Fibroblast of the aortic adventitia (primary cell): Measurements from ENCODE around the gene KANK3. TPM values are rescaled to one million over a fixed set of nuclear protein-coding genes. Genes with fewer than 3 reads are reported as not detected.
"Not testable (repeated sequence)": the region's sequence is repeated elsewhere in the genome, so short reads cannot be mapped to it uniquely, and the experiment has no call there.

Experiments used
- DNase-seq: peaks from one replicate; pipeline ENCODE4 v3.0.0-alpha.2; 2010; ENCODE audit warnings: low read depth
- H3K4me3 ChIP-seq: 2 replicates; pipeline ENCODE4 v1.5.1; 2011; ENCODE audit warnings: low read depth, mild to moderate bottlenecking, control low read depth, low read length, moderate library complexity
- total RNA-seq: library from RNA; depleted of rRNA; stranded (reverse); fragments of >200 nt; gene quantifications from 2 replicates; pipeline ENCODE4 v1.2.3, GENCODE V29; 2012; ENCODE audit warnings: low replicate concordance
- TF ChIP-seq, protein P1 (sequence below): IDR thresholded peaks from 2 replicates; pipeline ENCODE4 v1.5.1; 2011; ENCODE audit warnings: mild to moderate bottlenecking, low read length, control low read depth, inconsistent platforms; ENCODE audit not compliant: insufficient read depth

Gene KANK3
- total RNA-seq, 1 donor = 0.09 TPM

DNA sequence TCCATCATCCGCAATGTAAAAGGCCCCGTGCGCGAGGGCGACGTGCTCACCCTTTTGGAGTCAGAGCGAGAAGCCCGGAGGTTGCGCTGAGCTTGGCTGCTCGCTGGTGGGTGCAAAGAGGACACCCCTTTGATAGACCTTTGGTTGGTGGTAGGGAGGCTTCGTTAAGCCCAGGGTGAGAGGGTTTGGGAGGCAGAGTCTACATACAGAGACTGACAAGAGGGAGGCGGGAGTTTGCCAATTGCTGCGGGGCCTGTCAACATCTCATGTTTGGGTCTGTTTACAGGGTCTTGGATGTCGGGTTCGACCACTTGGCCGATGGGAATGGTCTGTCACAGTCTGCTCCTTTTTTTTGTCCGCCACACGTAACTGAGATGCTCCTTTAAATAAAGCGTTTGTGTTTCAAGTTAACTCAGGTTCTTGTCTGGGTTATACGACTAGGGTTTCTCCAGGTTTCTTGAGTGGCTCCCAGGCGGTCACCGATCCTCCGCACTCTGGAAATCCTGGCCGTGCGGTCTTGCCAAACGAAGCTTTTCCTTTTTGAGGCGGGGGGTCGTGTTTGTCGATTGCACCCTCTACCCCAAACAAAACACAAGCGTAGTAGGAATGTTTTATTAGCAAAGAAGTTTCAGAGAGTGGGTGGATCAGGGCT is 20.9 kb downstream of the KANK3 start:
- peak overlapping the region; percentile 99 for H3K4me3 ChIP-seq
- DNase-seq = no peak

DNA sequence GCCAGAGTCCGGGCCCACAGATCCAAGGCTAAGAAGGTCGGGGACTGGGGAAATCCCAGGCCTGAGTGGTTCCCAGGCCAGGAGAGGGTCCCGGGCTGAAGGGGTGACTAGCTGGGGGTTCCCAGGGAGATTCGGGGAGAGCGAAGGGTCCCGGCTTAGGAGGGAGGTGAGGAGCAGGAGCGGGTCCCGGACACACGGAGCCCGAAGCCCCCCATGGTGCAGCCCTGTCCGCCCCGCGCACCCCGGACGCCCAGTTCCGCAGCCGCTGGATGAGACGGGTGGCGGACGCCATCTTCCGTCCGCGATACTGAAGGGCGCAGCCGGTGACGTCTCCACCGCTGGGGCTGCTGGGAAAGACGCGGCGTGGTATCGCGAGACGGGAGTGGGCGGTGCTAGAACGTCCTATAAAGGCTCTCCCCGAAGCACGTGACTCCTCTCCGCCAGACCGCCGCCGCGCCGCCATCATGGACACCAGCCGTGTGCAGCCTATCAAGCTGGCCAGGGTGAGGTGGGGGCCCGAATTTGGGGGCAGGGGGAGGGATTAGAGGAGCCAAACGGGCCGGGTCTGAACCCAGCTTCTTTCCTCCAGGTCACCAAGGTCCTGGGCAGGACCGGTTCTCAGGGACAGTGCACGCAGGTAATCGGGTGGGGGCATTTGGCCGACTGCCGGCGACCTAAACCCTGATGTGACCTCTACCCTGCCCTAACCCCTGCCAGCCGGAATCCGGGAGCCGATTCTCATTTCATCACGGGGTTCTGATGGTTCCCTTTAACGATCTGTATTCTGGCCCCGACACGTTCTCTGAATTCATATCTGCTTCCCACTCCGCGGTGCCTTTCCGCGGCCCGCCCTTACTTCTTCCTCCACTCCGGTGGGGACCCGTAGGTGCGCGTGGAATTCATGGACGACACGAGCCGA is 21.7 kb downstream of the KANK3 start, which contains the start of the genes NDUFA7 and RPS28:
NDUFA7 (minus strand) TSS at position 309 of the 919 bp plus-strand sequence; CDS start at position 292, 17 bp downstream.
RPS28 (plus strand) TSS at position 430 of the 919 bp plus-strand sequence; CDS start at position 465, 35 bp downstream.
- peak within 1 kb of the TSS; percentile 99 for H3K4me3 ChIP-seq
- TF ChIP-seq, protein P1, sequence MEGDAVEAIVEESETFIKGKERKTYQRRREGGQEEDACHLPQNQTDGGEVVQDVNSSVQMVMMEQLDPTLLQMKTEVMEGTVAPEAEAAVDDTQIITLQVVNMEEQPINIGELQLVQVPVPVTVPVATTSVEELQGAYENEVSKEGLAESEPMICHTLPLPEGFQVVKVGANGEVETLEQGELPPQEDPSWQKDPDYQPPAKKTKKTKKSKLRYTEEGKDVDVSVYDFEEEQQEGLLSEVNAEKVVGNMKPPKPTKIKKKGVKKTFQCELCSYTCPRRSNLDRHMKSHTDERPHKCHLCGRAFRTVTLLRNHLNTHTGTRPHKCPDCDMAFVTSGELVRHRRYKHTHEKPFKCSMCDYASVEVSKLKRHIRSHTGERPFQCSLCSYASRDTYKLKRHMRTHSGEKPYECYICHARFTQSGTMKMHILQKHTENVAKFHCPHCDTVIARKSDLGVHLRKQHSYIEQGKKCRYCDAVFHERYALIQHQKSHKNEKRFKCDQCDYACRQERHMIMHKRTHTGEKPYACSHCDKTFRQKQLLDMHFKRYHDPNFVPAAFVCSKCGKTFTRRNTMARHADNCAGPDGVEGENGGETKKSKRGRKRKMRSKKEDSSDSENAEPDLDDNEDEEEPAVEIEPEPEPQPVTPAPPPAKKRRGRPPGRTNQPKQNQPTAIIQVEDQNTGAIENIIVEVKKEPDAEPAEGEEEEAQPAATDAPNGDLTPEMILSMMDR = no peak
- peak; percentile 96 for DNase-seq

More for the DNA sequence above, 20.9 kb downstream of the KANK3 start:
- TF ChIP-seq, protein P1 = no peak

DNA sequence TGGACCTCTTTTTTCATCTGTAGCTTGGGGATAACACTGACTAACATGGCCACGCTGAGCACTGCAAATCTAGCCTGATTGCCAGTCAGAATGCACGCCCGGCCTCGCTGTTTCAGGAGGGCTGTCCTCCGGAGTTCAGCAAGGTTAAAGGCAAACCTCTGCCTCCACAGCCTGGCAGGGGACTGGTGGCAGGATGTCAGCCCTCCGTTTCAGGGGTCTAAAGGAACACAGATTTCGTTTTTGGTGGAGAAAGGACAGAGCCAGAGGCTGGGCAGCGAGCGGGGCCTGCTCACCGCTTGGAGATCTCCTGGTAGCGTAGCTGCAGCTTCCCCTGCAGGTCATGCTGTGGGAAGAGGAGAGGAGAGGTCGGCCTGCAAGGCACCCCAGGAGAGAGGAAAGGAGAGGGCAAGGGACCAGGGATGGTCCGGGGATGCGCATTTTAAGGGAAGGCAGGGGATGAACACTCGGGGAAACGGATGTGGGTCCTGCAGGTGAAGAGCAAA is 22.4 kb downstream of the KANK3 start:
- H3K4me3 ChIP-seq = peak overlapping the region; percentile 99
- TF ChIP-seq, protein P1 = no peak
- no peak for DNase-seq

DNA sequence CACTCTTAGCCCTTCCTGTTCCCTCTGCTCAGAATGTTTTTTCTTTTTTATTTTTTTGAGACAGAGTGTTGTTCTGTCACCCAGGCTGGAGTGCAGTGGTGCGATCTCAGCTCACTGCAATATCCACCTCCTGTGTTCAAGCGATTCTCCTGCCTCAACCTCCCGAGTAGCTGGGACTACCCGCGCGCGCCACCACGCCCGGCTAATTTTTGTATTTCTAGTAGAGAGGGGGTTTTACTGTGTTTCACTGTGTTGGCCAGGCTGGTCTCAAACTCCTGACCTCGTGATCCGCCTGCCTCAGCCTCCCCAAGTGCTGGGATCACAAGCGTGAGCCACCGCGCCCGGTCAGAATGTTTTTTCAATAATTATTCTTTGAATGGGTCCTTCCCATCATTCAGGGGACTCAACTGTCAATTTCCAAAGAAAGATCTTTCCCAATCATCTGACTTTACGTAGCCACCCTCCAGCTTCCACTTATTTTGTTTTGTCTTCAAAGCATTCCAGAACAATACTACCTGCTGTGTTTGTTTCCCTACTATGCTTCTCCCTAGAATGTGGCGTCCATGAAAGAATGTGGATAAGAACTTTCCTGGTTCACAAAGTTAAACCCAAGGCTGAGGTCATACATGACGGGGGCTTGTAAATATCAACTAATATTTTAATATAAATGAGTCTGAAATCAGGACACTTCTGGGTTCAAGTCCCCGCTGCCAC is 23.1 kb downstream of the KANK3 start:
- no peak for DNase-seq
- TF ChIP-seq, protein P1 = no peak
- H3K4me3 ChIP-seq = peak overlapping the region; percentile 99

DNA sequence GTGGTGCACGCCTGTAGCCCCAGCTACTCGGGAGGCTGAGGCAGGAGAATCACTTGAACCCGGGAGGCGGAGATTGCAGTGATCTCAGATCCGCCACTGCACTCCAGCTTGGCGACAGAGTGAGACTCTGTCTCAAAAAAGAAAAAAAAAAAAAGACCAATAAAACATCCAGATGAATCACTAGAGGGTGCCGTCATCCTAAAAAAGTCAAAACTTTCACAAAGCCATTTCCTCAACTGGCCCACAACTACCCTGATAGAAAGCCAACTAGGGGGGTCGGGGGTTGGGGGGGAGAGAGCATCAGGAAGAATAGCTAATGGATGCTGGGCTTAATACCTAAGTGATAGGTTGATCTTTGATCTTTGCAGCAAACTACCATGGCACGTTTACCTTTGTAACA is 24.2 kb downstream of the KANK3 start:
- DNase-seq, H3K4me3 ChIP-seq: not testable (repeated sequence)

DNA sequence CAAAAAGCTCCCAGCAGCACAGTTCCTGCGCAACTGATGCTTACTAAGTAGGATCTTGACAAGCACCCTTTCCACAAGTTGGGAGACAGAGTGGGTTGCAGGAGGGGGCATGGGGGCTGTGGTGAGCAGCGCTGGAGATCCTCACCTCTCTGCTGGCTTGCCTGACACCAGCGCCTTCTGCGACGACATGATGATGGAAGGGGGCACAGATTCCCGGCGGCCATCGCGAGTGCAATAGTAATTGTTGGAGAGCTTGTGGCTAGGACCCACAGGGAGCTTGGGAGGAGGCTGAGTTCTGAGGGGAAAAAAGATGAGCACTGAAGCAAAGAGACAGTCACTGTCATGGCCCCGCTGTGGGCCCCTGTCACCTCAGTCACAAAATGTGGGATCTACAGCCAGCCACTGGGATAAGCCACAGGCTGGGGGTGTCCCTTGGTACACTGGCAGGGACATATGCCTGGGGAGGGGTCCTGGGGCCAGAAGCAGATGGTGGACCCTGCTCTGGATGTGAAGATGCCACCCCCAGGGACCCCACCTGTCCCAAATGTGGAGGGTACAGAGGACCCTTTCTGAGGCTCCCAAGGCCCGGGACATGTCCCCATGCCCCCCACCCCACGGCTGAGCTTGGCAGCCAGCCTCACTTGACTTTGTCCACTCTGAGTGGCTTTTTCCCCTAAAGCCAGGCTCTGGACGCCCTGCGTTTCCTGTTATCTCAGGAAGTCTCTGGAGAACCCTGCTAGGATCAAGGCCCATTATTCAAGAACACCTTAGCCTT is 26.5 kb downstream of the KANK3 start:
- no peak overlapping the region for H3K4me3 ChIP-seq
- no peak for DNase-seq
- TF ChIP-seq, protein P1 = no peak

DNA sequence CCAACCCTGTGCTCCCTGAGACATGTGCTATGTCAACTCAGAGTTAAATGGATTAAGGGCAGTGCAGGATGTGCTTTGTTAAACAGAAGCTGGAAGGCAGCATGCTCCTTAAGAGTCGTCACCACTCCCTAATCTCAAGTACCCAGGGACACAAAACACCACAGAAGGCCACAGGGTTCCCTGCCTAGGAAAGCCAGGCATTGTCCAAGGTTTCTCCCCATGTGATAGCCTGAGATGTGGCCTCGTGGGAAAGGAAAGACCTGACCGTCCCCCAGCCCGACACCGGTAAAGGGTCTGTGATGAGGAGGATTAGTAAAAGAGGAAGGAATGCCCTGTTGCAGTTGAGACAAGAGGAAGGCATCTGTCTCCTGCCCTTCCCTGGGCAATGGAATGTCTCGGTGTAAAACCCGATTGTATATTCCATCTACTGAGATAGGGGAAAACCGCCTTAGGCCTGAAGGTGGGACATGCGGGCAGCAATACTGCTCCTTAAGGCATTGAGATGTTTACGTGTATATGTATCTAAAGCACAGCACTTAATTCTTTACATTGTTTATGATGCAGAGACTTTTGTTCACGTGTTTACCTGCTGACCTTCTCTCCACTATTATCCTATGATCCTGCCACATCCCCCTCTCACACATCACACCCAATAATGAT is 28.0 kb downstream of the KANK3 start:
- DNase-seq, H3K4me3 ChIP-seq: not testable (repeated sequence)
